H1 (cell line): ENCODE data around the gene DENND4C. TPM values are rescaled to one million over a fixed set of nuclear protein-coding genes. Genes with fewer than 3 reads are reported as not detected.

Source experiments
- CTCF ChIA-PET: fragments of 300-600 bp; sonication (Branson Sonifier 250); formaldehyde crosslinking; loops from one replicate; lab custom pipeline; 2021; ENCODE audit not compliant: partially characterized antibody; lab: Charles Lee
- POLR2A ChIA-PET: fragments of 300-600 bp; sonication (Branson Sonifier 250); formaldehyde crosslinking; loops from one replicate; lab custom pipeline; 2021; ENCODE audit warnings: inconsistent platforms; ENCODE audit not compliant: partially characterized antibody; lab: Charles Lee
- DNase-seq, 2 experiments: peaks; one replicate each; pipeline versions ENCODE4 v3.0.0 to v3.0.0-alpha.2; 2010 to 2022; ENCODE audit warnings: low spot score in 2 of 2, low read depth in 1 of 2, mixed read lengths in 1 of 2
- FAIRE-seq: peaks from 2 replicates; lab custom pipeline; 2011; peaks lifted over from hg19 to GRCh38; lab: Jason Lieb, UNC
- H2AFZ ChIP-seq: 2 replicates; pipeline ENCODE4 v1.8.1; 2012; ENCODE audit warnings: low read length, inconsistent platforms
- H2AK5ac ChIP-seq: 2 replicates; pipeline ENCODE4 v1.6.1; 2013; ENCODE audit warnings: low read depth, low read length
- H2BK120ac ChIP-seq: replicated peaks from 2 replicates; pipeline ENCODE3; 2013; ENCODE audit warnings: low read depth, low read length, inconsistent platforms
- H2BK12ac ChIP-seq: 2 replicates; pipeline ENCODE4 v1.6.1; 2013; ENCODE audit warnings: low read depth, low read length
- H2BK15ac ChIP-seq: 2 replicates; pipeline ENCODE4 v1.6.1; 2013; ENCODE audit warnings: low read length
- H2BK20ac ChIP-seq: 2 replicates; pipeline ENCODE4 v1.6.1; 2013; ENCODE audit warnings: low read length
- H2BK5ac ChIP-seq: 2 replicates; pipeline ENCODE4 v1.6.1; 2013; ENCODE audit warnings: low read depth, low read length
- H3K14ac ChIP-seq: 2 replicates; pipeline ENCODE4 v1.6.1; 2013; ENCODE audit warnings: inconsistent platforms; ENCODE audit not compliant: insufficient read length
- H3K18ac ChIP-seq: 2 replicates; pipeline ENCODE4 v1.6.1; 2013; ENCODE audit warnings: low read length; ENCODE audit errors: extremely low read depth
- H3K23ac ChIP-seq: 2 replicates; pipeline ENCODE4 v1.6.1; 2013; ENCODE audit warnings: inconsistent platforms; ENCODE audit not compliant: insufficient read length
- H3K23me2 ChIP-seq: 2 replicates; pipeline ENCODE4 v1.6.1; 2013; ENCODE audit warnings: low read depth, low read length
- H3K27ac ChIP-seq: 2 replicates; pipeline ENCODE4 v1.6.1; 2011; ENCODE audit warnings: low read depth, low read length, inconsistent platforms
- H3K27me3 ChIP-seq, 4 experiments: replicated peaks in 1 of 4; 1 replicate in 1 of 4; 2 replicates in 3 of 4; pipeline versions ENCODE4 v1.6.1 to v1.8.1; 2011 to 2013; ENCODE audit warnings: low read length in 3 of 4, mild to moderate bottlenecking in 3 of 4, inconsistent platforms in 2 of 4, mixed read lengths in 2 of 4, moderate library complexity in 1 of 4; ENCODE audit not compliant: control insufficient read depth in 3 of 4, insufficient read depth in 3 of 4; ENCODE audit errors: extremely low read depth in 1 of 4
- H3K36me3 ChIP-seq, 4 experiments: 2 replicates each; pipeline versions ENCODE4 v1.6.1 to v1.8.1; 2011 to 2013; ENCODE audit warnings: mild to moderate bottlenecking in 4 of 4, low read length in 3 of 4, moderate library complexity in 2 of 4, control low read depth in 1 of 4, inconsistent platforms in 1 of 4; ENCODE audit not compliant: insufficient read depth in 4 of 4, control insufficient read depth in 2 of 4
- H3K4ac ChIP-seq: replicated peaks from 2 replicates; pipeline ENCODE3; 2013; ENCODE audit warnings: low read length, low read depth, mixed read lengths, inconsistent platforms; ENCODE audit not compliant: insufficient read length
- H3K4me1 ChIP-seq, 4 experiments: replicated peaks in 1 of 4; 1 replicate in 1 of 4; 2 replicates in 3 of 4; pipeline versions ENCODE4 v1.6.1 to v1.8.1; 2011 to 2013; ENCODE audit warnings: low read length in 3 of 4, inconsistent platforms in 2 of 4, mixed read lengths in 1 of 4; ENCODE audit not compliant: insufficient read depth in 4 of 4, control insufficient read depth in 3 of 4
- H3K4me2 ChIP-seq, 2 experiments: 2 replicates each; pipeline versions ENCODE4 v1.6.1 to v1.8.1; 2011 to 2013; ENCODE audit warnings: low read depth in 2 of 2, low read length in 2 of 2, control low read depth in 1 of 2, inconsistent platforms in 1 of 2, mild to moderate bottlenecking in 1 of 2; ENCODE audit not compliant: insufficient read depth in 1 of 2
- H3K4me3 ChIP-seq, 4 experiments: fragments of 200-600, 300-600 bp in 1 of 4; sonication (generic), shearing (Covaris generic), sonication (Bioruptor Twin) in 1 of 4; 2 replicates each; pipeline versions ENCODE4 v1.5.1 to v1.8.1; 2011 to 2016; ENCODE audit warnings: low read length in 4 of 4, low read depth in 3 of 4, control low read depth in 2 of 4, inconsistent platforms in 2 of 4, mild to moderate bottlenecking in 2 of 4, mixed read lengths in 1 of 4, moderate library complexity in 1 of 4; ENCODE audit not compliant: insufficient read depth in 2 of 4; ENCODE audit errors: extremely low read depth in 1 of 4
- H3K56ac ChIP-seq: replicated peaks from 2 replicates; pipeline ENCODE3; 2013; ENCODE audit warnings: low read depth, mild to moderate bottlenecking, mixed read lengths, low read length, inconsistent platforms; ENCODE audit not compliant: insufficient read length
- H3K79me1 ChIP-seq: 2 replicates; pipeline ENCODE4 v1.6.1; 2013; ENCODE audit warnings: low read depth, low read length, control low read depth
- H3K79me2 ChIP-seq, 2 experiments: 2 replicates each; pipeline versions ENCODE4 v1.6.1 to v1.8.1; 2012 to 2013; ENCODE audit warnings: low read length in 2 of 2, mild to moderate bottlenecking in 2 of 2, inconsistent platforms in 1 of 2; ENCODE audit not compliant: insufficient read depth in 2 of 2, control insufficient read depth in 1 of 2
- H3K9ac ChIP-seq, 4 experiments: replicated peaks in 1 of 4; 1 replicate in 1 of 4; 2 replicates in 3 of 4; pipeline versions ENCODE4 v1.6.1 to v1.8.1; 2011 to 2013; ENCODE audit warnings: low read depth in 3 of 4, low read length in 3 of 4, control low read depth in 2 of 4, mild to moderate bottlenecking in 2 of 4, moderate library complexity in 2 of 4, inconsistent platforms in 1 of 4; ENCODE audit errors: extremely low read depth in 1 of 4
- H3K9me3 ChIP-seq, 2 experiments: 2 replicates each; pipeline versions ENCODE4 v1.6.1 to v1.8.1; 2012 to 2013; ENCODE audit warnings: mild to moderate bottlenecking in 2 of 2, moderate library complexity in 2 of 2, control low read depth in 1 of 2, inconsistent platforms in 1 of 2, low read depth in 1 of 2, low read length in 1 of 2, mixed read lengths in 1 of 2; ENCODE audit not compliant: insufficient read depth in 2 of 2
- H4K20me1 ChIP-seq, 2 experiments: replicated peaks in 1 of 2; 2 replicates each; pipeline versions ENCODE3 to v1.8.1; 2011 to 2013; ENCODE audit warnings: inconsistent platforms in 2 of 2, low read length in 2 of 2, mild to moderate bottlenecking in 1 of 2; ENCODE audit not compliant: insufficient read depth in 2 of 2, control insufficient read depth in 1 of 2
- H4K5ac ChIP-seq: 2 replicates; pipeline ENCODE4 v1.6.1; 2013; ENCODE audit warnings: low read length, low read depth, mixed read lengths, inconsistent platforms; ENCODE audit not compliant: insufficient read length
- H4K8ac ChIP-seq: 2 replicates; pipeline ENCODE4 v1.8.0; 2013; ENCODE audit warnings: mild to moderate bottlenecking, moderate library complexity, low read length, inconsistent platforms; ENCODE audit not compliant: insufficient read depth; ENCODE audit errors: extremely low read depth
- H4K91ac ChIP-seq: replicated peaks from 2 replicates; pipeline ENCODE3; 2013; ENCODE audit warnings: low read length, mixed read lengths, inconsistent platforms; ENCODE audit not compliant: insufficient read length
- ASH2L ChIP-seq: fragments of 200-600, 300-600 bp; sonication (generic); IDR thresholded peaks from one replicate; pipeline ENCODE4 v1.7.1; 2017; ENCODE audit warnings: low read length
- ATF2 ChIP-seq: IDR thresholded peaks from 2 replicates; pipeline ENCODE4 v1.6.1; 2012; ENCODE audit warnings: low read length, inconsistent platforms
- CBX5 ChIP-seq: fragments of 300-800, 300-1000 bp; sonication (generic); IDR thresholded peaks from 2 replicates; pipeline ENCODE4 v1.7.1; 2016; ENCODE audit warnings: antibody characterized with exemption, low read length, low read depth
- CTBP2 ChIP-seq: IDR thresholded peaks from 2 replicates; pipeline ENCODE4 v1.7.0; 2011; ENCODE audit warnings: borderline replicate concordance, mild to moderate bottlenecking, moderate library complexity, mixed read lengths, low read length; ENCODE audit not compliant: insufficient read depth, insufficient read length
- GABPA ChIP-seq: IDR thresholded peaks from 2 replicates; pipeline ENCODE4 v1.6.1; 2011; ENCODE audit warnings: mild to moderate bottlenecking, low read length, moderate library complexity, borderline replicate concordance; ENCODE audit not compliant: insufficient read depth
- HDAC2 ChIP-seq, 2 experiments: fragments of 300-600 bp in 1 of 2; sonication (generic) in 1 of 2; IDR thresholded peaks; 2 replicates each; pipeline ENCODE4 v1.6.1; 2011 to 2012; ENCODE audit warnings: low read depth in 2 of 2, low read length in 2 of 2, mild to moderate bottlenecking in 2 of 2, moderate library complexity in 2 of 2, borderline replicate concordance in 1 of 2, inconsistent platforms in 1 of 2
- JUND ChIP-seq: IDR thresholded peaks from 2 replicates; pipeline ENCODE4 v1.6.1; 2011; ENCODE audit warnings: mild to moderate bottlenecking, improper control_type of control experiment, low read length
- KDM1A ChIP-seq: fragments of 200-600, 300-600 bp; sonication (generic); IDR thresholded peaks from 2 replicates; pipeline ENCODE4 v1.7.1; 2016; ENCODE audit warnings: mild to moderate bottlenecking, low read length, borderline replicate concordance
- PHF8 ChIP-seq: fragments of 200-600 bp; sonication (generic); conservative IDR thresholded peaks from 2 replicates; pipeline ENCODE4 v1.7.1; 2012; ENCODE audit warnings: low read depth, mild to moderate bottlenecking, inconsistent platforms, low read length, moderate library complexity
- RFX5 ChIP-seq: IDR thresholded peaks from 2 replicates; pipeline ENCODE4 v1.6.1; 2011; ENCODE audit warnings: low read depth, low read length, improper control_type of control experiment, borderline replicate concordance
- SP4 ChIP-seq: IDR thresholded peaks from 2 replicates; pipeline ENCODE4 v1.6.1; 2012; ENCODE audit warnings: low read length, inconsistent platforms
- TAF1 ChIP-seq: IDR thresholded peaks from 2 replicates; pipeline ENCODE4 v1.6.1; 2011; ENCODE audit warnings: mild to moderate bottlenecking, low read depth, low read length
- WGBS, 2 experiments: shearing (Covaris generic) in 1 of 2; methylation state at CpG; one replicate each; pipeline versions ENCODE4 v1.1.6 to v1.1.7; 2013 to 2015; ENCODE audit warnings: low lambda C conversion rate in 2 of 2, mixed read lengths in 2 of 2, inconsistent platforms in 1 of 2, low coverage in 1 of 2, missing lambda C conversion rate in 1 of 2; ENCODE audit not compliant: insufficient replicate concordance in 2 of 2, insufficient coverage in 1 of 2, insufficient read length in 1 of 2; ENCODE audit errors: extremely low coverage in 1 of 2, missing lambda C conversion rate in 1 of 2; 5-methylcytosine and 5-hydroxymethylcytosine counted together
- polyA plus RNA-seq, 7 experiments: library from polyadenylated mRNA; depleted of rRNA in 3 of 7; stranded (reverse) in 5 of 7; unstranded in 2 of 7; fragments of >200 nt in 5 of 7; fragments of 200-250 nt in 2 of 7; gene quantifications; 1 replicate in 5 of 7; 2 replicates in 1 of 7; 4 replicates in 1 of 7; pipeline versions ENCODE4 v1.2.1 to v1.2.3, GENCODE V29; 2011 to 2013; ENCODE audit warnings: missing spikeins in 2 of 7, mixed read lengths in 2 of 7
- total RNA-seq: library from RNA; stranded (reverse); fragmentation: NEBNext Ultra II Directional; extraction: Animal tissue kit (Norgen Biotek cat#: 25700); gene quantifications from 2 replicates; pipeline ENCODE4 v1.2.1, GENCODE V29; 2021

Gene DENND4C
- total and polyA plus RNA-seq, 2 of the 8 experiments (the other 6 are each of a cell fraction or from before 2014, with no cell fraction given): 6.9 to 18.9 TPM

GRCh38 chr9:19213823-19214222, 16.7 kb upstream of the DENND4C start:
- Histone ChIP-seq H3K27ac (no peak overlapping the region), H3K79me2 (no peaks in the 10 kb centered on the region), H4K91ac (no peak overlapping the region), H3K4ac (no peak overlapping the region), H3K4me3 (no peak overlapping the region), H3K23me2 (no peaks in the 10 kb centered on the region), H3K9ac (no peak overlapping the region), H3K27me3 (no peaks in the 10 kb centered on the region), H2AK5ac (no peak overlapping the region), H3K23ac (no peak overlapping the region), H2AFZ (no peak overlapping the region), H3K79me1 (no peaks in the 10 kb centered on the region), H3K36me3 (no peaks in the 10 kb centered on the region), H3K14ac (no peak overlapping the region), H2BK15ac (no peak overlapping the region), H4K8ac (no peak overlapping the region), H3K4me1 (peaks cover 0 to 4% (median 1%) of the 10 kb centered on the region in 4 experiments; a peak in 1 of 7 replicates), H3K18ac (no peak overlapping the region), H2BK120ac (no peak overlapping the region), H2BK20ac (no peak overlapping the region), H4K20me1 (no peaks in the 10 kb centered on the region), H3K9me3 (no peaks in the 10 kb centered on the region), H2BK12ac (no peak overlapping the region), H3K4me2 (no peak overlapping the region), H2BK5ac (no peak overlapping the region), H4K5ac (no peak overlapping the region), H3K56ac (no peak overlapping the region)
- ChIA-PET CTCF (interaction anchor here (1.1 to 1.3 kb wide), 2 partner anchors 26 to 40 kb away, joined by 4 to 6 read pairs; no protein-coding TSS in a partner anchor), POLR2A (interaction anchor here (0.6 to 1.6 kb wide), 2 partner anchors 89 to 233 kb away, joined by 3 read pairs; no protein-coding TSS in a partner anchor)
- 87% methylated on average over 3 of the region's 3 CpGs; no CpG with 5 or more reads in 1 of the 2 experiments for WGBS, 2 experiments
- FAIRE-seq: no peak
- DNase-seq: no peak
- TF ChIP-seq ASH2L (no peak), JUND (no peak), SP4 (no peak), PHF8 (no peak), RFX5 (no peak), CTBP2 (no peak), GABPA (no peak), CBX5 (no peak), ATF2 (no peak), KDM1A (no peak), TAF1 (no peak), HDAC2 (IDR thresholded peaks at IDR 0.05; ENCODE audit: borderline replicate concordance in 1 of 2, low read depth in 2 of 2, low read length in 2 of 2) (no peak)
